Esophagus muscularis mucosa (tissue), 4 donors: ENCODE measurements around the gene ELAVL3. TPM values are rescaled to one million over a fixed set of nuclear protein-coding genes. Genes with fewer than 3 reads are reported as not detected.
"Not testable (repeated sequence)": the region's sequence is repeated elsewhere in the genome, so short reads cannot be mapped to it uniquely, and the experiment has no call there.

Experiments
- DNase-seq: peaks from one replicate; pipeline ENCODE4 v3.0.0-alpha.2; 2017; ENCODE audit errors: extremely low spot score
- H3K27ac ChIP-seq, 4 donors: fragments of 200-600 bp; sonication (generic); replicated peaks in 1 of 4; 1 replicate in 3 of 4; 2 replicates in 1 of 4; pipeline ENCODE4 v1.5.1; 2016 to 2019; ENCODE audit warnings: mild to moderate bottlenecking in 1 of 4
- H3K27me3 ChIP-seq, 4 donors: fragments of 200-600 bp; sonication (generic); one replicate each; pipeline versions ENCODE4 v1.5.1 to v1.6.0; 2016 to 2019
- H3K36me3 ChIP-seq, 4 donors: fragments of 200-600 bp; sonication (generic); one replicate each; pipeline ENCODE4 v1.5.1; 2016 to 2019
- H3K4me1 ChIP-seq, 4 donors: fragments of 200-600 bp; sonication (generic); one replicate each; pipeline ENCODE4 v1.5.1; 2016 to 2019
- H3K4me3 ChIP-seq, 4 donors: fragments of 200-600 bp; sonication (generic); 1 replicate in 2 of 4; 2 replicates in 2 of 4; pipeline ENCODE4 v1.5.1; 2016 to 2019; ENCODE audit warnings: mild to moderate bottlenecking in 4 of 4, moderate library complexity in 1 of 4
- H3K9me3 ChIP-seq, 4 donors: fragments of 200-600 bp; sonication (generic); 1 replicate in 3 of 4; 2 replicates in 1 of 4; pipeline ENCODE4 v1.5.1; 2016 to 2019
- CTCF ChIP-seq, 3 experiments: fragments of 200-600 bp in 2 of 3; fragments of 450-650 bp in 1 of 3; sonication (generic) in 2 of 3; IDR thresholded peaks; one replicate each; pipeline ENCODE4 v1.5.1; 2017 to 2019; ENCODE audit warnings: antibody characterized with exemption in 3 of 3, mild to moderate bottlenecking in 2 of 3, moderate library complexity in 1 of 3
- EP300 ChIP-seq: sonication (generic); formaldehyde crosslinking; IDR thresholded peaks from one replicate; pipeline ENCODE4 v1.6.1; 2017; ENCODE audit warnings: antibody characterized with exemption
- POLR2A ChIP-seq: fragments of 450-650 bp; IDR thresholded peaks from one replicate; pipeline ENCODE4 v1.6.1; 2017; ENCODE audit warnings: antibody characterized with exemption, moderate library complexity, mild to moderate bottlenecking, low read depth
- POLR2AphosphoS5 ChIP-seq, 2 donors: sonication (generic); formaldehyde crosslinking; IDR thresholded peaks; one replicate each; pipeline ENCODE4 v1.6.1; 2017; ENCODE audit warnings: antibody characterized with exemption in 2 of 2
- WGBS: methylation state at CpG from one replicate; pipeline ENCODE4 v1.1.5; 2018; 5-methylcytosine and 5-hydroxymethylcytosine counted together
- intact Hi-C: fragments of 100-400 bp; cut with DNase I; formaldehyde crosslinking; loops from one replicate; pipeline ENCODE4 v1.15.1; 2023
- total RNA-seq, 4 donors: library from RNA; depleted of rRNA; stranded (reverse); fragments of >200 nt; gene quantifications; one replicate each; pipeline versions ENCODE4 v1.1.0 to v1.2.1, GENCODE V29; 2016

ELAVL3 gene
- total RNA-seq, 4 donors from 2014 or later: under 0.01 to 0.69 (median 0.31) TPM

- H3K36me3 ChIP-seq: no peaks in the 10 kb centered on the region
- H3K27ac ChIP-seq: no peak overlapping the region
- H3K9me3 ChIP-seq: no peaks in the 10 kb centered on the region
- peaks cover 0 to 28% (median 0%) of the 10 kb centered on the region in 4 donors for H3K27me3 ChIP-seq
- 78% methylated on average over 9 of the region's 11 CpGs for WGBS
- no peak overlapping the region for H3K4me3 ChIP-seq
- intact Hi-C loops: no loop called here
- TF ChIP-seq POLR2A: no peak
- no peak for TF ChIP-seq POLR2AphosphoS5 (IDR thresholded peaks at IDR 0.05)
- no peak for TF ChIP-seq CTCF (IDR thresholded peaks at IDR 0.05)
- no peak for TF ChIP-seq EP300
- H3K4me1 ChIP-seq: no peaks in the 10 kb centered on the region
- no peak for DNase-seq
Measured at GRCh38 chr19:11464333-11465265, 16.2 kb downstream of the ELAVL3 start.

- Histone ChIP-seq H3K36me3 (no peaks in the 10 kb centered on the region), H3K4me1 (no peaks in the 10 kb centered on the region), H3K27ac (no peak overlapping the region), H3K4me3 (no peak overlapping the region), H3K9me3 (no peaks in the 10 kb centered on the region), H3K27me3 (peaks cover 0 to 40% (median 0%) of the 10 kb centered on the region in 4 donors)
- TF ChIP-seq POLR2A (no peak), EP300 (no peak), POLR2AphosphoS5 (IDR thresholded peaks at IDR 0.05) (no peak), CTCF (IDR thresholded peaks at IDR 0.05) (no peak)
- intact Hi-C loops: no loop called here
- WGBS: 83% methylated on average over 10 of the region's 12 CpGs
- DNase-seq: no peak
Measured at GRCh38 chr19:11463391-11463790, 17.5 kb downstream of the ELAVL3 start.

GRCh38 chr19:11461453-11461852 lies 19.4 kb downstream of the ELAVL3 start:
- intact Hi-C loops: no loop called here
- 76% methylated on average over 2 of the region's 2 CpGs for WGBS
- TF ChIP-seq POLR2A (no peak), POLR2AphosphoS5 (IDR thresholded peaks at IDR 0.05) (no peak)
- Histone ChIP-seq H3K9me3 (no peaks in the 10 kb centered on the region), H3K36me3 (no peaks in the 10 kb centered on the region), H3K27ac (no peak overlapping the region), H3K27me3 (peaks cover 0 to 46% (median 0%) of the 10 kb centered on the region in 4 donors), H3K4me3 (no peak overlapping the region), H3K4me1 (no peaks in the 10 kb centered on the region)
- DNase-seq: no peak

- intact Hi-C loops: no loop called here
- Histone ChIP-seq H3K9me3 (no peaks in the 10 kb centered on the region), H3K4me3 (no peak overlapping the region), H3K27ac (no peak overlapping the region), H3K36me3 (no peaks in the 10 kb centered on the region), H3K4me1 (no peaks in the 10 kb centered on the region), H3K27me3 (peaks cover 0 to 33% (median 0%) of the 10 kb centered on the region in 4 donors)
- no peak for DNase-seq
- TF ChIP-seq EP300 (no peak), POLR2A (no peak), CTCF (IDR thresholded peaks at IDR 0.05) (no peak), POLR2AphosphoS5 (IDR thresholded peaks at IDR 0.05) (no peak)
- 63% methylated on average over 4 of the region's 4 CpGs for WGBS
Measured at GRCh38 chr19:11460207-11460606, 20.6 kb downstream of the ELAVL3 start.

DNA sequence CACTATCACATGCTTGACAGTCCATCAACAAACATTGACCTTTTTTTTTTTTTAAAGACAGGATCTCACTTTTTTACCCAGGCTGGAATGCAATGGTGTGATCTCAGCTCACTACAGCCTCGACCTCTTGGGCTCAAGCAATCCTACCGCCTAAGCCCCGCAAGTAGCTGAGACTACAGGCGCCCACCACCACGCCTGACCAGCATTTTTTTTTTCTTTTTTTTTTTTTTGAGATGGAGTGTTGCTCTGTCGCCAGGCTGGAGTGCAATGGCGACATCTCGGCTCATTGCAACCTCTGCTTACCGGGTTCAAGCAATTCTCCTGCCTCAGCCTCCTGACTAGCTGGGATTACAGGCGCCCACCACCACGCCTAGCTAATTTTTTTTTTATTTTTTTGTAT lies 21.9 kb downstream of the ELAVL3 start:
- H3K4me3 ChIP-seq, H3K9me3 ChIP-seq, H3K4me1 ChIP-seq, DNase-seq, H3K36me3 ChIP-seq, intact Hi-C loops, H3K27ac ChIP-seq: not testable (repeated sequence)
- 75% methylated on average over 11 of the region's 11 CpGs for WGBS
- peaks cover 0 to 36% (median 0%) of the 10 kb centered on the region in 4 donors for H3K27me3 ChIP-seq
